HepG2 (cell line): ENCODE data around the gene GRB10. TPM values are rescaled to one million over a fixed set of nuclear protein-coding genes. Genes with fewer than 3 reads are reported as not detected.

Experiments
- ATAC-seq: fragments of 200-7000 bp; cut with Tn5 transposase; 3 replicates; pipeline ENCODE4 v1.9.1; 2020; ENCODE audit warnings: mild to moderate bottlenecking, moderate library complexity
- BruUV-seq: library from RNA; stranded (reverse); fragments of 400-500 nt; replicated peaks from 2 replicates; lab custom pipeline; 2021; lab: Mats Ljungman, UMichigan
- CTCF ChIA-PET: fragments of 300-600 bp; formaldehyde crosslinking; extraction: SDS; loops from one replicate; lab custom pipeline; 2021; ENCODE audit warnings: low total read pairs, inconsistent platforms, low intra/inter-chr PET ratio; lab: Yijun Ruan, JAX
- POLR2A ChIA-PET: fragments of 350-600 bp; sonication (Branson Sonifier 250); formaldehyde crosslinking; loops from one replicate; lab custom pipeline; 2020; ENCODE audit warnings: antibody characterized with exemption, inconsistent platforms; lab: Yijun Ruan, JAX
- DNase-seq: peaks from one replicate; pipeline ENCODE4 v3.0.0-alpha.2; 2015; ENCODE audit warnings: low spot score
- FAIRE-seq: peaks from 3 replicates; lab custom pipeline; 2011; peaks lifted over from hg19 to GRCh38; lab: Jason Lieb, UNC
- H2AFZ ChIP-seq: one replicate; pipeline ENCODE4 v1.6.1; 2011; ENCODE audit warnings: low read length, inconsistent platforms
- H3K27ac ChIP-seq: fragments of 300-600 bp; 3 replicates; pipeline ENCODE4 v1.8.0; 2011; ENCODE audit warnings: mixed run types, mild to moderate bottlenecking, mixed read lengths, low read length, inconsistent platforms; ENCODE audit not compliant: insufficient read depth; ENCODE audit errors: extremely low read length
- H3K27me3 ChIP-seq, 2 experiments: fragments of 200-600 bp in 1 of 2; 2 replicates in 1 of 2; 3 replicates in 1 of 2; pipeline versions ENCODE4 v1.6.0 to v1.8.0; 2011; ENCODE audit warnings: low read length in 2 of 2, mild to moderate bottlenecking in 2 of 2, moderate library complexity in 2 of 2, inconsistent platforms in 1 of 2; ENCODE audit not compliant: insufficient read depth in 2 of 2, control insufficient read depth in 1 of 2
- H3K36me3 ChIP-seq, 2 experiments: fragments of 200-600 bp in 1 of 2; replicated peaks in 1 of 2; 2 replicates in 1 of 2; 3 replicates in 1 of 2; pipeline versions ENCODE4 v1.5.1 to v1.8.0; 2011; ENCODE audit warnings: low read length in 2 of 2, inconsistent platforms in 1 of 2; ENCODE audit not compliant: insufficient read depth in 2 of 2, control insufficient read depth in 1 of 2
- H3K4me1 ChIP-seq: 2 replicates; pipeline ENCODE4 v1.5.1; 2012; ENCODE audit warnings: low read length, inconsistent platforms; ENCODE audit not compliant: insufficient read depth
- H3K4me2 ChIP-seq: 2 replicates; pipeline ENCODE4 v1.6.0; 2011; ENCODE audit warnings: low read depth, low read length, inconsistent platforms
- H3K4me3 ChIP-seq, 3 experiments: fragments of 200-600 bp in 1 of 3; sonication (generic), shearing (Covaris generic) in 1 of 3; replicated peaks in 1 of 3; 2 replicates each; pipeline ENCODE4 v1.5.1; 2011 to 2016; ENCODE audit warnings: low read length in 3 of 3, inconsistent platforms in 2 of 3, low read depth in 2 of 3, mild to moderate bottlenecking in 2 of 3, control low read depth in 1 of 3, mixed read lengths in 1 of 3; ENCODE audit not compliant: insufficient read depth in 1 of 3
- H3K79me2 ChIP-seq: one replicate; pipeline ENCODE4 v1.6.1; 2011; ENCODE audit warnings: low read length, inconsistent platforms; ENCODE audit not compliant: insufficient read depth
- H3K9ac ChIP-seq: 2 replicates; pipeline ENCODE4 v1.6.0; 2011; ENCODE audit warnings: mild to moderate bottlenecking, low read depth, low read length, inconsistent platforms; ENCODE audit not compliant: insufficient read depth
- H3K9me3 ChIP-seq: 2 replicates; pipeline ENCODE4 v1.5.1; 2012; ENCODE audit warnings: mild to moderate bottlenecking, low read length
- H4K20me1 ChIP-seq: 2 replicates; pipeline ENCODE4 v1.6.0; 2011; ENCODE audit warnings: inconsistent platforms, mild to moderate bottlenecking, low read length, moderate library complexity; ENCODE audit not compliant: insufficient read depth
- BRD4 ChIP-seq: sonication (generic); formaldehyde crosslinking; IDR thresholded peaks from 2 replicates; pipeline ENCODE4 v1.4.0; 2020; ENCODE audit warnings: missing genetic modification reagents
- CBX5 ChIP-seq: sonication (generic); formaldehyde crosslinking; IDR thresholded peaks from 2 replicates; pipeline ENCODE4 v1.4.0; 2020; ENCODE audit warnings: missing genetic modification reagents, borderline replicate concordance
- CENPT ChIP-seq: sonication (generic); formaldehyde crosslinking; IDR thresholded peaks from 2 replicates; pipeline ENCODE4 v1.8.0; 2022; ENCODE audit warnings: low read depth, mild to moderate bottlenecking, moderate library complexity, missing genetic modification reagents
- FOXO1 ChIP-seq: sonication (generic); formaldehyde crosslinking; IDR thresholded peaks from 2 replicates; pipeline ENCODE4 v1.4.0; 2020; ENCODE audit warnings: missing genetic modification reagents
- MBD4 ChIP-seq: IDR thresholded peaks from 2 replicates; pipeline ENCODE4 v1.6.1; 2012; ENCODE audit warnings: low read length, inconsistent platforms, borderline replicate concordance
- SUZ12 ChIP-seq: fragments of 150-350 bp; IDR thresholded peaks from 2 replicates; pipeline ENCODE4 v1.6.1; 2014; ENCODE audit warnings: low read depth, low read length
- ZNF143 ChIP-seq: sonication (generic); formaldehyde crosslinking; IDR thresholded peaks from 2 replicates; pipeline ENCODE4 v1.4.0; 2020; ENCODE audit warnings: missing genetic modification reagents
- ZNF562 ChIP-seq: sonication (generic); formaldehyde crosslinking; IDR thresholded peaks from 2 replicates; pipeline ENCODE4 v1.8.0; 2022; ENCODE audit warnings: missing genetic modification reagents, borderline replicate concordance
- ZNF7 ChIP-seq: IDR thresholded peaks from 2 replicates; pipeline ENCODE4 v1.6.1; 2016; ENCODE audit warnings: missing biosample characterization, missing genetic modification reagents
- ZSCAN9 ChIP-seq: IDR thresholded peaks from 2 replicates; pipeline ENCODE4 v1.6.1; 2016; ENCODE audit warnings: borderline replicate concordance
- WGBS: methylation state at CpG from one replicate; pipeline ENCODE4 v1.1.6; 2017; ENCODE audit warnings: low lambda C conversion rate; 5-methylcytosine and 5-hydroxymethylcytosine counted together
- in situ Hi-C: cut with HindIII; loops from 2 replicates; pipeline ENCODE4 v1.10.0; 2017; ENCODE audit warnings: low pct_unique_long_range_greater_than_20kb; ENCODE audit not compliant: extremely low pct_ligation_motif_present
- intact Hi-C: fragments of 100-400 bp; cut with micrococcal nuclease; formaldehyde crosslinking; loops from one replicate; pipeline ENCODE4 v1.10.0; 2022; ENCODE audit not compliant: unreplicated experiment
- polyA plus RNA-seq, 8 experiments: library from polyadenylated mRNA; depleted of rRNA in 3 of 8; stranded (reverse) in 7 of 8; unstranded in 1 of 8; fragments of >200 nt; fragmentation: Illumina TruSeq in 4 of 8; extraction: Trizol in 4 of 8; gene quantifications; 2 replicates each; pipeline versions ENCODE4 v1.2.1 to v1.2.3, GENCODE V29; 2011 to 2016; ENCODE audit warnings: low read depth in 4 of 8, missing spikeins in 1 of 8, mixed read lengths in 1 of 8; ENCODE audit not compliant: insufficient read depth in 1 of 8
- total RNA-seq, 5 experiments: library from RNA; depleted of rRNA; stranded (reverse); fragments of >200 nt; fragmentation: Illumina TruSeq; extraction: Trizol; gene quantifications; 2 replicates each; pipeline ENCODE4 v1.2.3, GENCODE V29; 2016; ENCODE audit warnings: low read depth in 1 of 5
- TF ChIP-seq, protein P1 (sequence below): IDR thresholded peaks from 2 replicates; pipeline ENCODE4 v1.6.1; 2012; ENCODE audit warnings: inconsistent platforms
- TF ChIP-seq, protein P2 (sequence below): sonication (generic); formaldehyde crosslinking; IDR thresholded peaks from 2 replicates; pipeline ENCODE4 v1.5.1; 2020; ENCODE audit warnings: mild to moderate bottlenecking, missing genetic modification reagents, moderate library complexity
- TF ChIP-seq, protein P3 (sequence below): IDR thresholded peaks from 2 replicates; pipeline ENCODE4 v1.6.1; 2016; ENCODE audit warnings: control low read depth
- TF ChIP-seq, protein P4 (sequence below), 2 experiments: sonication (generic) in 1 of 2; formaldehyde crosslinking in 1 of 2; IDR thresholded peaks; 2 replicates each; pipeline versions ENCODE4 v1.6.1 to v1.9.0; 2014 to 2022; ENCODE audit warnings: antibody characterized with exemption in 1 of 2, borderline replicate concordance in 1 of 2, inconsistent platforms in 1 of 2, low read depth in 1 of 2, missing genetic modification reagents in 1 of 2

Gene GRB10
- total and polyA plus RNA-seq, 2 of the 13 experiments (the other 11 are each of a cell fraction or from before 2014, with no cell fraction given) = 4.0 to 6.8 TPM

DNA sequence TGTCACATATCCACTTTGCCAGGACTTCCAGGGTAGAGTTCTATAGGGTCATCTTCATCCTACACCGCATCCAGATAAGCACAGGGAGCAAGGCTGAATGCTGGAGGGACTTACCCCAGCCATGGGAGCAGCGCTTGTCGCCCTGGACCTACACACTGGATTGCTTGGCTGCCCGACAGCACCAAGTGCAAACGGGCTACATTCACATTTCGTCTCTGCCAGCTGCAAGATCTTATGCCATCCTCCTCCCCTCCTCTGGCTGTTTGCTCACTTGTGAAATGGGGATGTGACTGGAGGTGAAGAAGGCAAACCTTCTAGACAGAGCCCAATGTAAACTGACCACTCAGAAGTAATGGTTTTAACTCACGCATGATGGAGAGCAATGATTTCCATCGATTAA lies 218.5 kb downstream of the GRB10 start:
- peaks cover 71% of the 10 kb centered on the region for H3K4me1 ChIP-seq
- POLR2A ChIA-PET = interaction anchor here (1.1 to 1.7 kb wide), 2 partner anchors 25 to 36 kb away, joined by 3 to 11 read pairs; no protein-coding TSS in a partner anchor
- 4% methylated on average over 8 of the region's 8 CpGs for WGBS
- peaks cover 25% of the 10 kb centered on the region for H3K79me2 ChIP-seq
- TF ChIP-seq SUZ12 (no peak), MBD4 (no peak), CBX5 (no peak), ZNF143 (CRISPR knock-in tag) (no peak), CENPT (CRISPR knock-in tag) (no peak), ZNF562 (no peak), ZNF7 (0 out of 2 replicates have a peak, but pooled peaks have one; percentile 47), FOXO1 (CRISPR knock-in tag) (no peak), BRD4 (no peak), ZSCAN9 (CRISPR knock-in tag) (no peak)
- TF ChIP-seq, protein P1, sequence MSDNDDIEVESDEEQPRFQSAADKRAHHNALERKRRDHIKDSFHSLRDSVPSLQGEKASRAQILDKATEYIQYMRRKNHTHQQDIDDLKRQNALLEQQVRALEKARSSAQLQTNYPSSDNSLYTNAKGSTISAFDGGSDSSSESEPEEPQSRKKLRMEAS = 0 out of 2 replicates have a peak, but pooled peaks have one; percentile 1
- TF ChIP-seq, protein P2, sequence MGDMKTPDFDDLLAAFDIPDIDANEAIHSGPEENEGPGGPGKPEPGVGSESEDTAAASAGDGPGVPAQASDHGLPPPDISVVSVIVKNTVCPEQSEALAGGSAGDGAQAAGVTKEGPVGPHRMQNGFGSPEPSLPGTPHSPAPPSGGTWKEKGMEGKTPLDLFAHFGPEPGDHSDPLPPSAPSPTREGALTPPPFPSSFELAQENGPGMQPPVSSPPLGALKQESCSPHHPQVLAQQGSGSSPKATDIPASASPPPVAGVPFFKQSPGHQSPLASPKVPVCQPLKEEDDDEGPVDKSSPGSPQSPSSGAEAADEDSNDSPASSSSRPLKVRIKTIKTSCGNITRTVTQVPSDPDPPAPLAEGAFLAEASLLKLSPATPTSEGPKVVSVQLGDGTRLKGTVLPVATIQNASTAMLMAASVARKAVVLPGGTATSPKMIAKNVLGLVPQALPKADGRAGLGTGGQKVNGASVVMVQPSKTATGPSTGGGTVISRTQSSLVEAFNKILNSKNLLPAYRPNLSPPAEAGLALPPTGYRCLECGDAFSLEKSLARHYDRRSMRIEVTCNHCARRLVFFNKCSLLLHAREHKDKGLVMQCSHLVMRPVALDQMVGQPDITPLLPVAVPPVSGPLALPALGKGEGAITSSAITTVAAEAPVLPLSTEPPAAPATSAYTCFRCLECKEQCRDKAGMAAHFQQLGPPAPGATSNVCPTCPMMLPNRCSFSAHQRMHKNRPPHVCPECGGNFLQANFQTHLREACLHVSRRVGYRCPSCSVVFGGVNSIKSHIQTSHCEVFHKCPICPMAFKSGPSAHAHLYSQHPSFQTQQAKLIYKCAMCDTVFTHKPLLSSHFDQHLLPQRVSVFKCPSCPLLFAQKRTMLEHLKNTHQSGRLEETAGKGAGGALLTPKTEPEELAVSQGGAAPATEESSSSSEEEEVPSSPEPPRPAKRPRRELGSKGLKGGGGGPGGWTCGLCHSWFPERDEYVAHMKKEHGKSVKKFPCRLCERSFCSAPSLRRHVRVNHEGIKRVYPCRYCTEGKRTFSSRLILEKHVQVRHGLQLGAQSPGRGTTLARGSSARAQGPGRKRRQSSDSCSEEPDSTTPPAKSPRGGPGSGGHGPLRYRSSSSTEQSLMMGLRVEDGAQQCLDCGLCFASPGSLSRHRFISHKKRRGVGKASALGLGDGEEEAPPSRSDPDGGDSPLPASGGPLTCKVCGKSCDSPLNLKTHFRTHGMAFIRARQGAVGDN (CRISPR knock-in tag) = peak; percentile 25; the same call in 1 of the 2 replicates
- TF ChIP-seq, protein P3, sequence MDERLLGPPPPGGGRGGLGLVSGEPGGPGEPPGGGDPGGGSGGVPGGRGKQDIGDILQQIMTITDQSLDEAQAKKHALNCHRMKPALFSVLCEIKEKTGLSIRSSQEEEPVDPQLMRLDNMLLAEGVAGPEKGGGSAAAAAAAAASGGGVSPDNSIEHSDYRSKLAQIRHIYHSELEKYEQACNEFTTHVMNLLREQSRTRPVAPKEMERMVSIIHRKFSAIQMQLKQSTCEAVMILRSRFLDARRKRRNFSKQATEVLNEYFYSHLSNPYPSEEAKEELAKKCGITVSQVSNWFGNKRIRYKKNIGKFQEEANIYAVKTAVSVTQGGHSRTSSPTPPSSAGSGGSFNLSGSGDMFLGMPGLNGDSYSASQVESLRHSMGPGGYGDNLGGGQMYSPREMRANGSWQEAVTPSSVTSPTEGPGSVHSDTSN = no peak
- TF ChIP-seq, protein P4, sequence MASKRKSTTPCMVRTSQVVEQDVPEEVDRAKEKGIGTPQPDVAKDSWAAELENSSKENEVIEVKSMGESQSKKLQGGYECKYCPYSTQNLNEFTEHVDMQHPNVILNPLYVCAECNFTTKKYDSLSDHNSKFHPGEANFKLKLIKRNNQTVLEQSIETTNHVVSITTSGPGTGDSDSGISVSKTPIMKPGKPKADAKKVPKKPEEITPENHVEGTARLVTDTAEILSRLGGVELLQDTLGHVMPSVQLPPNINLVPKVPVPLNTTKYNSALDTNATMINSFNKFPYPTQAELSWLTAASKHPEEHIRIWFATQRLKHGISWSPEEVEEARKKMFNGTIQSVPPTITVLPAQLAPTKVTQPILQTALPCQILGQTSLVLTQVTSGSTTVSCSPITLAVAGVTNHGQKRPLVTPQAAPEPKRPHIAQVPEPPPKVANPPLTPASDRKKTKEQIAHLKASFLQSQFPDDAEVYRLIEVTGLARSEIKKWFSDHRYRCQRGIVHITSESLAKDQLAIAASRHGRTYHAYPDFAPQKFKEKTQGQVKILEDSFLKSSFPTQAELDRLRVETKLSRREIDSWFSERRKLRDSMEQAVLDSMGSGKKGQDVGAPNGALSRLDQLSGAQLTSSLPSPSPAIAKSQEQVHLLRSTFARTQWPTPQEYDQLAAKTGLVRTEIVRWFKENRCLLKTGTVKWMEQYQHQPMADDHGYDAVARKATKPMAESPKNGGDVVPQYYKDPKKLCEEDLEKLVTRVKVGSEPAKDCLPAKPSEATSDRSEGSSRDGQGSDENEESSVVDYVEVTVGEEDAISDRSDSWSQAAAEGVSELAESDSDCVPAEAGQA (IDR thresholded peaks at IDR 0.05; ENCODE audit: low read depth) = no peak
- TF ChIP-seq, protein P4 (CRISPR knock-in tag; IDR thresholded peaks at IDR 0.05; ENCODE audit: borderline replicate concordance) = no peak
- CTCF ChIA-PET = no interaction called here
- no peaks in the 10 kb centered on the region for H3K27me3 ChIP-seq
- BruUV-seq = TSS peak; percentile 72
- peak; percentile 44 for FAIRE-seq
- ATAC-seq = no peak
- DNase-seq = no peak
- peak overlapping the region; percentile 59 for H2AFZ ChIP-seq
- H3K27ac ChIP-seq = peak overlapping the region; percentile 83
- intact Hi-C loops (loop anchor here (5.0 kb wide), 1 partner anchor 113 kb away; no protein-coding TSS in a partner anchor), in situ Hi-C loops (no loop called here)
- H3K4me3 ChIP-seq = peak overlapping the region; percentile 50 to 68 (median 58)
- H3K9ac ChIP-seq = peak overlapping the region; percentile 62
- peak overlapping the region; percentile 87 for H3K4me2 ChIP-seq
- H4K20me1 ChIP-seq = no peaks in the 10 kb centered on the region
- H3K36me3 ChIP-seq = no peaks in the 10 kb centered on the region
- no peaks in the 10 kb centered on the region for H3K9me3 ChIP-seq
